ENCODE results near the gene TOX2.

GRCh38 chr20:43949248-43949647 is 34.6 kb downstream of the TOX2 start:
- TF ChIP-seq CTCF (IDR thresholded peaks at IDR 0.05 in 8 of 11, conservative IDR thresholded peaks at IDR 0.05 in 3 of 11) (no peak), POLR2AphosphoS5 (IDR thresholded peaks at IDR 0.05) (no peak)
